HG02938 (cell line): ENCODE measurements around the gene ARAP3.

Experiments
- ATAC-seq: cut with Tn5 transposase; IDR thresholded peaks from one replicate; pipeline ENCODE4 v1.9.1; 2021; ENCODE audit warnings: mild to moderate bottlenecking, moderate library complexity; ENCODE audit not compliant: unreplicated experiment

ARAP3 gene

DNA sequence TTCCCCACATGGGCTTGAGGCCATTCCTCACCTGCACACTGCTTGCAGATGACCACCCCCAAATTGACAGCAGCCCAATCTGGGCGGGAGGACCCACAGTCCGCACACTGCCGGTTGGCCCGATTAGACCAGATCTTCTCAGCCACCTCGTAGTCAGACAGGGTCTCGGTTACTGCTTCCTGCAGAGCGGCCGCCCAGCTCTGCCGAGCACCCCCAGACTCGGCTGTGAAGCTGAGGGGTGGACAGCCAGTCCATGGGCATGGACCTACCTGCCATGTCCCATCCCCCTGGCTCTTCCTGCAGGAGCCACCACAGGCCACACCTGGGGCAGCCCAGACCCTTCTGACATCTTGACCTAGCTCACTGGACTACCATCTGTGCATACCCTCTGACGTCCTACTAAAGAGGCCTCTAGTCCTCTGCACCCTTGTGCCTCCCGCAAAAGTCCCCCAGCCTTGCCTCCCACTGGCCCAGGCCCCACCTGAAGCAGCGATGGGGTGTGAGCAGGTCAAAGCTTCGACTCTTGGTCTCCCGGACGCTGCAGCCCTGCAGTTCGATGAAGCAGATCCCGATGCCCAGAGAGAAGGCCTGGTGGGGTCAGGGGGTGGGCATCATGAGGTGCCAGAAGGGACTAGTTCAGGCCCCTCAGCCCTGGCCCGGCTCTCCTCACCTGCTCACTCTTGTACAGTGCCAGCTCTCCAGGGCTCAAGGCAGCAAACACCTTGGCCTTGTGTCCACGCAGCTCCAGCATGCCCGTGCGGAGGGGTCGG, 9.8 kb downstream of the ARAP3 start:
- no peak for ATAC-seq

- no peak for ATAC-seq
Measured at GRCh38 chr5:141669520-141669919, 12.5 kb downstream of the ARAP3 start.

DNA sequence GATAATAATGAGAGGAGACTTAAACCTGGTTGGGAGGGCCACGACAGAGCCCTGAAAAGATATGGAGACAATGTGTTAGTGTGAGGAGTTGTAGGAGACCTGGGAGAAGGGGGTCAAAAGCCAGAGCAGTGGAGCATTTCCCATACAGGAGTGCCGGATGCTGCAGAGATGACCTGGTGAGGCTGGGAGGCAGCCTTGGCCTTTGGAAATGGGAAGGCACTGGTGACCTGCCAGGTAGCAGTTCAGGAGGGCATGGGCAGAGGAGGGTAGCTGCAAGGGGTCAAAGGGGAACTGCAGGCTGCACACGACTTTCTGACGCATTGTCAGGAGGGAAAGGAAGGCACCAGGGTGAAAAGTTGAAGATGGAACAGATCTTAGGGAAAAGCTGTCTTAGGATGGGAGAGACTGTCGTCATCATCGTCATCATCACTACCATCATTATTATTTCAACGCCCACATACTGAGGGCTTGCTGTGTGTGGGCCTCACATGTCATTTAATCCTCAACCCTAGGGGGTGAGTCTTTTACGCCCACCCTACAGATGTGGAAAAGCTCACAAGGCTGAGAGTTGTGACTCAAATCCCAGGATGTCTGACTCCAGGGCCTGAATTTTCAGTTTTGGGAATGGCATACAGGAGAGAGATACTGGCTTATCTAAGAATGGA, 13.3 kb downstream of the ARAP3 start:
- ATAC-seq, result no peak

DNA sequence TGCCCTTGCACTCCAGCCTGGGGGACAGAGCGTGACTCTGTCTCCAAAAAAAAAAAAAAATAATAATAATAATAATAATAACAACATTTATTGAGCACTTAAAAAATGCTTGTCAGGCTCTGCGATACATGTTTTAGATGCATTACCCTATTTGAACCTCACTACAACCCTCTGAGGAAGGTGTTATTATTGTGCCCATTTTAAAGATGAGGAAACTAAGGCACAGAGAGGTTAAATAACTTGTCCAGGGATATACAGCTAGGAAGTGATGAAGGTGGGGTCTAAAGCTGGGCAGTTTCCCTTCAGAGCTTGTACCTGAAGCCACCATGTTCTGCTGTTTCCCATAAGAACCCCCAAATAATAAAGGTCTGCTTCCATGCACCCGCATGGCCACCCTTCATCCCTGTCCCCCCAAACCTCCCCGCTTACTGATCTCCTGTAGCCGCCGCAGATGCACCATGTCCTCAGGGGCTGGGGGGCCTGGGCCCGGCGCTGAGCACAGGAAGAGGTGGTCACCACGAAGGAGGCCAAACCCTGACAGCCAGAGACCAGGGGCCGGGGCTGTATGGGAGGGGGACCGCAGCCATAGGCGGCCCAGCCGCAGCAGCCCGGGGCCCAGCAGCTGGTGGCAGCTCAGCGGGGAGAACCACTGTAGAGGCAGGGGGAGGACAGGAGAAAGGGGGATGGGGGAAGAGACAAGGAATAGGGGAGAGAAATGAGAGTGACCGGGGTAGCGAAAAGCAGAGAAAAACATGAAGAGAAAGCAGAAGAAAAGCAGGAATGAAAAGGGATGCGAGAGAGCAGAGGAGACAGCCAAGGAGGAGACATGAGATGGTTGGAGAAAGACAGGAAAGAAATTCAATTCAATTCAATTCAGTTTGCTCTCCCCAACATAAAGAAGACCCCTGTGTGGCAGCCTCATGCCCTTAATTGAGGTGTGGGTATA, 15.8 kb downstream of the ARAP3 start:
- ATAC-seq, result no peak

GRCh38 chr5:141664733-141665461, 17.1 kb downstream of the ARAP3 start:
- ATAC-seq, result peak; percentile 94

GRCh38 chr5:141663506-141663905, 18.5 kb downstream of the ARAP3 start:
- no peak for ATAC-seq

- ATAC-seq, result no peak
Measured at GRCh38 chr5:141662028-141662427, 20.0 kb downstream of the ARAP3 start.

- ATAC-seq, result no peak
Measured at GRCh38 chr5:141657937-141658545, 24.0 kb downstream of the ARAP3 start.

DNA sequence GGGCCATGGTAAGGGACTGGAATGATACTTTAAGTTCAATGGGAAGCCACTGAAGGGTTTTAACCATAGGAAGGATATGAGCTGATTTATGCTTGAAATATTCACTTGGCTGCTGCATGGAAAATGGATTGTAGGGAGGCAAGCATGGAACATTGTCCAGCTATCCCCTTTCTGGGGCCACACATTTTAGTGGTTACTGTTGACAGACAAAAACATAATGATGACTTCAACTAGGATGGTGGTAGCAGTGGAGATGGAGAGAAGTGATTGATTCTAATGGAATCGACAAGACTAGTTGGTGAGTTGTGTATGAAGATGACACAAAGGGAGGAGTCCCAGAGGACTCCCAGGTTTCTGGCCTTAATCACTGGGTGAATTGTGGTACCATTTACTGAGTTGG, 24.6 kb downstream of the ARAP3 start:
- ATAC-seq, result no peak

- no peak for ATAC-seq
Measured at GRCh38 chr5:141656396-141656795, 25.6 kb downstream of the ARAP3 start.

GRCh38 chr5:141655020-141655419, 27.0 kb downstream of the ARAP3 start:
- no peak for ATAC-seq

DNA sequence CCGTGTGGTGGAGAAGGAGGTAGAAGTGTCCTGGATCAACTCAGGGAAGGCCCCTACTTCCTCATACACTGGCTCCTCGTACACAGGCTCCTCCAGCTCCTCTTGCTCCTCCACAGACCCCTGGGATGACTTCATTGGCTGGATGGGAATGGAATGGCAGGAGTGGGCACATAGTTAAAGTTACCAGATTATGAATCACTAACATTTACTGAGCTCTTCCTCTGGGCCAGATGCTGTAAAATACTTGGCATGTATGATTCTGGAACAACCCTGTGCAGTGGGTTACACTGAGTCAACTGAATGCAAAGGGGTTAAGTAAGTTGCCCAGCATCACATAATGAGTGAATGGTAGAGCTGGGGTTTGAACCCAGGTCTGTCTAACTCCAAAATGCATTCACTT, 27.7 kb downstream of the ARAP3 start:
- no peak for ATAC-seq

DNA sequence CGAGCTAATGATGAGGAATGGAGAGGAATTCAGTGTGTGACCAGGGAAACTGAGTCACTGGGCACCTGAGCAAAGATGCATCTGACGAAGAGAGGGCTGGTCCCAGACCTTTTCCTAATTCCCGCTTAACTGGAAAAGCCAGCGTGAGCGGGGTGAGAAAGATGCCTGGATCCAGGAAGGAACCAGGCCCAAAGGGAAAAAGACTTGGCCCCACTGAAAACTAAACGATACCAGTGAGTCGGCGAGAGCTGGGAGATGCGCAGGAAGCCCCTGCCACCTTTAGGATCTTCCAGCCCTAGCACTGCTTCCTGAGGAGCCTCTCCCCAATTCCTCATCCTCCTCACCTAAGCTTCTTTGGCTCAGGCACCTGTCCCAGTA, 30.3 kb downstream of the ARAP3 start:
- no peak for ATAC-seq

GRCh38 chr5:141650851-141651727, 30.9 kb downstream of the ARAP3 start, which contains the start of gene FCHSD1:
Gene FCHSD1, minus strand, starts transcription at chr5:141651418. Its CDS starts 50 bp downstream, at chr5:141651368.
- peak; percentile 85 for ATAC-seq

- ATAC-seq, result no peak
Measured at GRCh38 chr5:141649972-141650371, 32.1 kb downstream of the ARAP3 start.

GRCh38 chr5:141649056-141649688, 32.9 kb downstream of the ARAP3 start:
- no peak for ATAC-seq

DNA sequence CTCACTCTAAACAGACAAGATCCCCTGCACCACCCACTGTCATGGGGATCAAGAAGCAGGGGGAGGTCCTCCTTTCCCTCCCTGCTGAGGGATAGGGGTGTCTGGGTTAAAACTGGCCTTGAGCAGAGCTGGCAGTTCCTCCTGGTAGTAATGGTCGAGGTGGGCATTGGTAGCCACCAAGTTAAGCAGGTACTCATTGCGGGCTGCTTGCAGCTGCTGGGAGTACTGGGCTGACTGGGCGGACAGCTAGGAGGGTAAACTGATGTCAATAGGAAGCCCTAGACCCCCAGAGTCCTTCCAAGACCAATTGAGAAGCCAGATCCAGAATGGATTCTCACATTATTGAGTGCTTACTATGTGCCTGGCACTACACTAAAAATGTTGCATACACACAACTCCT, 34.2 kb downstream of the ARAP3 start:
- no peak for ATAC-seq

- no peak for ATAC-seq
Measured at GRCh38 chr5:141647242-141647641, 34.8 kb downstream of the ARAP3 start.

GRCh38 chr5:141646026-141646425, 36.0 kb downstream of the ARAP3 start:
- ATAC-seq, result no peak
